OCI-LY3 (cell line): Measurements from ENCODE around the gene TUBB3.

Experiments used
- CTCF ChIP-seq: fragments of 200-600, 300-600 bp; sonication (generic); IDR thresholded peaks from 2 replicates; pipeline ENCODE4 v1.5.1; 2014; ENCODE audit warnings: antibody characterized with exemption, low read length, low read depth
- EZH2phosphoT487 ChIP-seq: fragments of 200-600 bp; shearing (Covaris generic); IDR thresholded peaks from 2 replicates; pipeline ENCODE4 v1.6.1; 2018; ENCODE audit warnings: antibody characterized with exemption, mixed run types, low read depth

GRCh38 chr16:89922884-89923639 is at the start of gene TUBB3:
- TF ChIP-seq CTCF (peak; percentile 10; the same call in 1 of the 2 replicates), EZH2phosphoT487 (no peak)
